Measurements from ENCODE around the gene PIK3R6. TPM values are rescaled to one million over a fixed set of nuclear protein-coding genes. Genes with fewer than 3 reads are reported as not detected.

The PIK3R6 gene
- total RNA-seq, 1 donor from 2014 or later = 0.56 TPM

DNA sequence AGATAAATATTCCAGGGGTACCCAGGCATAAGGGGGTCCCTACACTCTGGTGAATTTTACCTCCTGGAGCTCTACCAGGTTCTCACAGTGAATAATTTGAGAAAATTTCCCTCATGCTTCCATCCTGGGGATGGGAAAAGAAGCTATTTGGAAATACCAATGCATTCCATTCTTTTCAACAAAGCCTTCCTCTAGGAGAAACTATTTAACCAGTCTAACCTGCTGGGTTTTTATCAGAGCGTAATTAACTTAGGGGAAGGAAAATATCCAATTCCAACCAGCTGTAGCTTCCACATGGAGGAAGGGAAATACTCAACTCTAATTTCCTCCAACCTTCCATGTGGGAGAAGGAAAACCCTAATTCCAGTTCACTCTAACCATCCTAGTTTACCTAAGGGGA, 85.3 kb downstream of the PIK3R6 start:
- H3K9me3 Mint-ChIP-seq (ENCODE audit: unreplicated experiment) = no peaks in the 10 kb centered on the region
- no peak for DNase-seq (ENCODE audit: low spot score)
- H3K36me3 Mint-ChIP-seq (ENCODE audit: low read depth, unreplicated experiment) = no peaks in the 10 kb centered on the region
- no peaks in the 10 kb centered on the region for H3K27me3 Mint-ChIP-seq (ENCODE audit: unreplicated experiment)
- H3K4me3 Mint-ChIP-seq (ENCODE audit: unreplicated experiment) = no peak overlapping the region
- no peak overlapping the region for H3K27ac Mint-ChIP-seq (ENCODE audit: unreplicated experiment)
- peaks cover 3% of the 10 kb centered on the region for H3K4me1 Mint-ChIP-seq (ENCODE audit: unreplicated experiment)
- TF ChIP-seq, protein P1, sequence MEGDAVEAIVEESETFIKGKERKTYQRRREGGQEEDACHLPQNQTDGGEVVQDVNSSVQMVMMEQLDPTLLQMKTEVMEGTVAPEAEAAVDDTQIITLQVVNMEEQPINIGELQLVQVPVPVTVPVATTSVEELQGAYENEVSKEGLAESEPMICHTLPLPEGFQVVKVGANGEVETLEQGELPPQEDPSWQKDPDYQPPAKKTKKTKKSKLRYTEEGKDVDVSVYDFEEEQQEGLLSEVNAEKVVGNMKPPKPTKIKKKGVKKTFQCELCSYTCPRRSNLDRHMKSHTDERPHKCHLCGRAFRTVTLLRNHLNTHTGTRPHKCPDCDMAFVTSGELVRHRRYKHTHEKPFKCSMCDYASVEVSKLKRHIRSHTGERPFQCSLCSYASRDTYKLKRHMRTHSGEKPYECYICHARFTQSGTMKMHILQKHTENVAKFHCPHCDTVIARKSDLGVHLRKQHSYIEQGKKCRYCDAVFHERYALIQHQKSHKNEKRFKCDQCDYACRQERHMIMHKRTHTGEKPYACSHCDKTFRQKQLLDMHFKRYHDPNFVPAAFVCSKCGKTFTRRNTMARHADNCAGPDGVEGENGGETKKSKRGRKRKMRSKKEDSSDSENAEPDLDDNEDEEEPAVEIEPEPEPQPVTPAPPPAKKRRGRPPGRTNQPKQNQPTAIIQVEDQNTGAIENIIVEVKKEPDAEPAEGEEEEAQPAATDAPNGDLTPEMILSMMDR (IDR thresholded peaks at IDR 0.05; ENCODE audit: unreplicated experiment) = no peak

DNA sequence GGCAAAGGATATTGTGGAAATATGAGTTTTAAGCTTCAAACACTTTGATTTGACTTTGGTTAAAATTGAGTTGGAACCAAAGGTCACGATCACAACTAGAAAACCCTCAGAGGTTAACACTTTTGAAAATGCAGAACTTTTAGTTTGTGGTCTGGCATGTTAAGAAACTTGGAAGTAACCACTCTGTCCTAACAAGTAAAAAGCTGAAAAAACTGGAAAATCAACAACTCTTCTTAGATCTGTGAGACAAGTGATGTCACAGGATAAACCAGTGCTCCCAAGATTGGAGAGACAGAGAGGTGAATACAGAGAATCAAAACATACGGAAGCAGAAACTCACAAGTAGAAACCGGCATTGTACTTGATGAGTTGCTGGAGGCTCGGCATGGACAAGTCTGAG, 85.7 kb downstream of the PIK3R6 start:
- H3K4me3 Mint-ChIP-seq (ENCODE audit: unreplicated experiment) = no peak overlapping the region
- DNase-seq (ENCODE audit: low spot score) = no peak
- peaks cover 3% of the 10 kb centered on the region for H3K4me1 Mint-ChIP-seq (ENCODE audit: unreplicated experiment)
- H3K36me3 Mint-ChIP-seq (ENCODE audit: low read depth, unreplicated experiment) = no peaks in the 10 kb centered on the region
- no peaks in the 10 kb centered on the region for H3K27me3 Mint-ChIP-seq (ENCODE audit: unreplicated experiment)
- no peaks in the 10 kb centered on the region for H3K9me3 Mint-ChIP-seq (ENCODE audit: unreplicated experiment)
- H3K27ac Mint-ChIP-seq (ENCODE audit: unreplicated experiment) = no peak overlapping the region
- TF ChIP-seq, protein P1 (IDR thresholded peaks at IDR 0.05; ENCODE audit: unreplicated experiment) = no peak

DNA sequence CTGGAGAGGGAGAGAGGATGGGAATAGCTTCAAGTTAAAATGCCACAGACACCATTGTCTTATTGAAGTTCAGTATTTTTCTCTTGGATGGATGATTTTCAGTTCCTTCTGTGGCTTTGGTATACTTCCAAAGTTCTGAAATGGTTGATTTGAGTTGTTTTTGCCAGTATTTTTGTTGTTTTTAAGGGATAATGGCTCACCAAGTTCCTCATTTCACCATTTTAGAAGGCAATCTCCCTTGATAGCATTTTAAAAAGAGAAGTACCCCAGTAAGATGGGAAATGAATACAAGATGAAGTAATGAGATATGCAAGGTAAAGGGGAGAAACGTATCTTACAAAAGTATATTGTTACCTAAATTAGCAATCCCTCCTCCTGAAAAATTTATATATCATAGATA, 90.6 kb downstream of the PIK3R6 start:
- TF ChIP-seq, protein P1 (IDR thresholded peaks at IDR 0.05; ENCODE audit: unreplicated experiment) = no peak
- Mint-ChIP-seq H3K4me1 (ENCODE audit: unreplicated experiment) (no peaks in the 10 kb centered on the region), H3K27ac (ENCODE audit: unreplicated experiment) (no peak overlapping the region), H3K36me3 (ENCODE audit: low read depth, unreplicated experiment) (no peaks in the 10 kb centered on the region), H3K27me3 (ENCODE audit: unreplicated experiment) (no peaks in the 10 kb centered on the region), H3K4me3 (ENCODE audit: unreplicated experiment) (no peak overlapping the region), H3K9me3 (ENCODE audit: unreplicated experiment) (no peaks in the 10 kb centered on the region)
- DNase-seq (ENCODE audit: low spot score) = no peak

DNA sequence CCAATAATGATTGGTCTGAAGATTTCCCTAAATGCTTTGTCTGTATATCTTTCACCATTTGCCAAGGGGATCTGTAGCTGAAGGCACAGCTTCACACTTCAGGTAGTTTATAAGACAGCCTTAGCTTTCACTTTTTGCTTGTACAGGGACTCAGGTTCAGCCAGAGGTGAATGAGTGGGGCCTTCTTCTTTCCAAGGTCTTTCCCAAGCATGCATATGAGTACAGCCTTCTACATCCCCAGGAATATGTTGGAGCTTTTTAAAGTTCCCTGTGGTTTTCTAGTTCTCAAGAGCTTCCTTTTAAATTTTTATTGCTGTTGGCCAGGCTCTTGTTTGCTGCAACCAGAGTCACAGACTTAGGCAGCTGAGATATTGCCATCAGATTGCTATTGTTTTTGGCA, 91.2 kb downstream of the PIK3R6 start:
- no peaks in the 10 kb centered on the region for H3K36me3 Mint-ChIP-seq (ENCODE audit: low read depth, unreplicated experiment)
- H3K9me3 Mint-ChIP-seq (ENCODE audit: unreplicated experiment) = no peaks in the 10 kb centered on the region
- H3K27me3 Mint-ChIP-seq (ENCODE audit: unreplicated experiment) = no peaks in the 10 kb centered on the region
- no peak overlapping the region for H3K4me3 Mint-ChIP-seq (ENCODE audit: unreplicated experiment)
- no peak for DNase-seq (ENCODE audit: low spot score)
- no peak overlapping the region for H3K27ac Mint-ChIP-seq (ENCODE audit: unreplicated experiment)
- no peaks in the 10 kb centered on the region for H3K4me1 Mint-ChIP-seq (ENCODE audit: unreplicated experiment)
- TF ChIP-seq, protein P1 (IDR thresholded peaks at IDR 0.05; ENCODE audit: unreplicated experiment) = no peak

DNA sequence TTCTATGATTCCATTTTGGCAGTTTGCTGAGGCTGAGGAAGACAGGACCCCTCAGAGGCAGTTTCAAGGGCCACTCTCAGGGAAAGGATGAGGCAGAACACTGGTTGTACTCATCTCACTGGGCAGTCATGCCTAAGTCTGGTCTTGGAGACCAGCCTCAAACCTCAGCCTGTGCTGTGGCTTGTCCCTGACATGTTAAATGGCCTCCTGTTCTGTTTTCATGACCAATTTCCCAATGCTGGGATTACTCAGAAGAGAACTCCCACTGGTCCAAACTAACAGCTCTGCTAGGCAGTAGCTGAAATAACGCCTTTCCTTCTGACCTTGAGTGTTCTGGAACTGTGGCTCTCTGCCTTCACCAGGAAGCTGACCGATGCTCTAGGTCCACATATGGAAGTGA, 100.7 kb downstream of the PIK3R6 start:
- TF ChIP-seq, protein P1 (IDR thresholded peaks at IDR 0.05; ENCODE audit: unreplicated experiment) = no peak
- H3K4me3 Mint-ChIP-seq (ENCODE audit: unreplicated experiment) = no peak overlapping the region
- H3K9me3 Mint-ChIP-seq (ENCODE audit: unreplicated experiment) = peaks cover 10% of the 10 kb centered on the region
- H3K27me3 Mint-ChIP-seq (ENCODE audit: unreplicated experiment) = no peaks in the 10 kb centered on the region
- no peak overlapping the region for H3K27ac Mint-ChIP-seq (ENCODE audit: unreplicated experiment)
- H3K36me3 Mint-ChIP-seq (ENCODE audit: low read depth, unreplicated experiment) = no peaks in the 10 kb centered on the region
- no peaks in the 10 kb centered on the region for H3K4me1 Mint-ChIP-seq (ENCODE audit: unreplicated experiment)
- DNase-seq (ENCODE audit: low spot score) = no peak

Data from endothelial cell (in vitro differentiated cells).